ENCODE data around the gene EHHADH.

The EHHADH gene

GRCh38 chr3:185164428-185165217, 89.2 kb downstream of the EHHADH start:
- H4K20me1 ChIP-seq (ENCODE audit: insufficient read depth, low read length, poor library complexity, severe bottlenecking): no peaks in the 10 kb centered on the region
- no peak overlapping the region for H3K4me2 ChIP-seq (ENCODE audit: low read depth, low read length, poor library complexity, severe bottlenecking)
- no peak overlapping the region for H3K9ac ChIP-seq (ENCODE audit: low read depth, low read length, poor library complexity, severe bottlenecking)
- H3K9me2 ChIP-seq (replicated peaks; ENCODE audit: low read depth, low read length): no peaks in the 10 kb centered on the region
- H3K4me1 ChIP-seq (ENCODE audit: insufficient read depth, low read length, poor library complexity, severe bottlenecking): no peaks in the 10 kb centered on the region
- no peaks in the 10 kb centered on the region for H3K36me3 ChIP-seq (ENCODE audit: insufficient read depth, low read length)
- H3K27me3 ChIP-seq (ENCODE audit: insufficient read depth, low read length, poor library complexity, severe bottlenecking): no peaks in the 10 kb centered on the region
- no peaks in the 10 kb centered on the region for H3F3A ChIP-seq (ENCODE audit: low read depth)
- H3K79me2 ChIP-seq (ENCODE audit: insufficient read depth, low read length): no peaks in the 10 kb centered on the region
- H3K9me3 ChIP-seq (ENCODE audit: insufficient read depth, low read depth, low read length): no peaks in the 10 kb centered on the region
- no peak overlapping the region for H2AFZ ChIP-seq (ENCODE audit: low read length)
- H3K4me3 ChIP-seq (ENCODE audit: low read length, poor library complexity, severe bottlenecking): no peak overlapping the region
- no peak for TF ChIP-seq EZH2phosphoT487 (IDR thresholded peaks at IDR 0.05; ENCODE audit: borderline replicate concordance)
- TF ChIP-seq, protein P1, sequence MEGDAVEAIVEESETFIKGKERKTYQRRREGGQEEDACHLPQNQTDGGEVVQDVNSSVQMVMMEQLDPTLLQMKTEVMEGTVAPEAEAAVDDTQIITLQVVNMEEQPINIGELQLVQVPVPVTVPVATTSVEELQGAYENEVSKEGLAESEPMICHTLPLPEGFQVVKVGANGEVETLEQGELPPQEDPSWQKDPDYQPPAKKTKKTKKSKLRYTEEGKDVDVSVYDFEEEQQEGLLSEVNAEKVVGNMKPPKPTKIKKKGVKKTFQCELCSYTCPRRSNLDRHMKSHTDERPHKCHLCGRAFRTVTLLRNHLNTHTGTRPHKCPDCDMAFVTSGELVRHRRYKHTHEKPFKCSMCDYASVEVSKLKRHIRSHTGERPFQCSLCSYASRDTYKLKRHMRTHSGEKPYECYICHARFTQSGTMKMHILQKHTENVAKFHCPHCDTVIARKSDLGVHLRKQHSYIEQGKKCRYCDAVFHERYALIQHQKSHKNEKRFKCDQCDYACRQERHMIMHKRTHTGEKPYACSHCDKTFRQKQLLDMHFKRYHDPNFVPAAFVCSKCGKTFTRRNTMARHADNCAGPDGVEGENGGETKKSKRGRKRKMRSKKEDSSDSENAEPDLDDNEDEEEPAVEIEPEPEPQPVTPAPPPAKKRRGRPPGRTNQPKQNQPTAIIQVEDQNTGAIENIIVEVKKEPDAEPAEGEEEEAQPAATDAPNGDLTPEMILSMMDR (conservative IDR thresholded peaks at IDR 0.05; ENCODE audit: low read length): no peak

GRCh38 chr3:185162634-185163033, 91.2 kb downstream of the EHHADH start:
- H3K9ac ChIP-seq (ENCODE audit: low read depth, low read length, poor library complexity, severe bottlenecking): no peak overlapping the region
- H3K27me3 ChIP-seq (ENCODE audit: insufficient read depth, low read length, poor library complexity, severe bottlenecking): no peaks in the 10 kb centered on the region
- no peaks in the 10 kb centered on the region for H3K4me1 ChIP-seq (ENCODE audit: insufficient read depth, low read length, poor library complexity, severe bottlenecking)
- H4K20me1 ChIP-seq (ENCODE audit: insufficient read depth, low read length, poor library complexity, severe bottlenecking): no peaks in the 10 kb centered on the region
- no peak overlapping the region for H2AFZ ChIP-seq (ENCODE audit: low read length)
- no peaks in the 10 kb centered on the region for H3F3A ChIP-seq (ENCODE audit: low read depth)
- H3K4me3 ChIP-seq (ENCODE audit: low read length, poor library complexity, severe bottlenecking): no peak overlapping the region
- no peaks in the 10 kb centered on the region for H3K9me3 ChIP-seq (ENCODE audit: insufficient read depth, low read depth, low read length)
- no peaks in the 10 kb centered on the region for H3K9me2 ChIP-seq (replicated peaks; ENCODE audit: low read depth, low read length)
- TF ChIP-seq EZH2phosphoT487 (IDR thresholded peaks at IDR 0.05; ENCODE audit: borderline replicate concordance): no peak
- TF ChIP-seq, protein P1 (conservative IDR thresholded peaks at IDR 0.05; ENCODE audit: low read length): no peak
- H3K36me3 ChIP-seq (ENCODE audit: insufficient read depth, low read length): no peaks in the 10 kb centered on the region
- H3K79me2 ChIP-seq (ENCODE audit: insufficient read depth, low read length): no peaks in the 10 kb centered on the region
- no peak overlapping the region for H3K4me2 ChIP-seq (ENCODE audit: low read depth, low read length, poor library complexity, severe bottlenecking)

DNA sequence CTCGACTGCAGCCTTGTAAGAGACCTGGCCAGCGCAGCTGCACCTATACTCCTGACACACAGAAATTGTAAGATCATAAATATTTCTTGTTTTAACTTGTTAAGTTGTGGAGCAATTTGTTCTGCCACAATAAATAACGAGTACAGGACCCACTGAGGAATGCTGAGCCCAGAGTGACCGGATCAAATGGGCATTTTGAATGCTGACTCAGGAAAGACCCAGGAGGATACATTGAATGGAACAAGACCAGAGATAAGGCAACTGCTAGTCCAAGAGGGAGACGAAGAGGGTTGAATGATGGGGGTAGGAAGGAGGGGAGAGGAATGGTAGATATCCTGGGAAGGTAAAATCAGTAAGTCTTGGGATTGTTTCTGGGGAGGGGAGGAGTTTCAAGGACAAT, 92.1 kb downstream of the EHHADH start:
- no peaks in the 10 kb centered on the region for H3K9me2 ChIP-seq (replicated peaks; ENCODE audit: low read depth, low read length)
- H2AFZ ChIP-seq (ENCODE audit: low read length): no peak overlapping the region
- no peaks in the 10 kb centered on the region for H3K36me3 ChIP-seq (ENCODE audit: insufficient read depth, low read length)
- TF ChIP-seq, protein P1 (conservative IDR thresholded peaks at IDR 0.05; ENCODE audit: low read length): no peak
- no peak for TF ChIP-seq EZH2phosphoT487 (IDR thresholded peaks at IDR 0.05; ENCODE audit: borderline replicate concordance)
- H3F3A ChIP-seq (ENCODE audit: low read depth): no peaks in the 10 kb centered on the region
- no peaks in the 10 kb centered on the region for H3K9me3 ChIP-seq (ENCODE audit: insufficient read depth, low read depth, low read length)
- no peak overlapping the region for H3K4me2 ChIP-seq (ENCODE audit: low read depth, low read length, poor library complexity, severe bottlenecking)
- no peaks in the 10 kb centered on the region for H4K20me1 ChIP-seq (ENCODE audit: insufficient read depth, low read length, poor library complexity, severe bottlenecking)
- H3K4me1 ChIP-seq (ENCODE audit: insufficient read depth, low read length, poor library complexity, severe bottlenecking): no peaks in the 10 kb centered on the region
- H3K27me3 ChIP-seq (ENCODE audit: insufficient read depth, low read length, poor library complexity, severe bottlenecking): no peaks in the 10 kb centered on the region
- no peak overlapping the region for H3K4me3 ChIP-seq (ENCODE audit: low read length, poor library complexity, severe bottlenecking)
- no peaks in the 10 kb centered on the region for H3K79me2 ChIP-seq (ENCODE audit: insufficient read depth, low read length)
- H3K9ac ChIP-seq (ENCODE audit: low read depth, low read length, poor library complexity, severe bottlenecking): no peak overlapping the region
